GM19240 (cell line): ENCODE measurements around the gene GINM1.

Experiments
- DNase-seq: peaks from one replicate; pipeline ENCODE4 v3.0.0; 2011; ENCODE audit warnings: low spot score; ENCODE audit not compliant: insufficient read length

Gene GINM1

DNA sequence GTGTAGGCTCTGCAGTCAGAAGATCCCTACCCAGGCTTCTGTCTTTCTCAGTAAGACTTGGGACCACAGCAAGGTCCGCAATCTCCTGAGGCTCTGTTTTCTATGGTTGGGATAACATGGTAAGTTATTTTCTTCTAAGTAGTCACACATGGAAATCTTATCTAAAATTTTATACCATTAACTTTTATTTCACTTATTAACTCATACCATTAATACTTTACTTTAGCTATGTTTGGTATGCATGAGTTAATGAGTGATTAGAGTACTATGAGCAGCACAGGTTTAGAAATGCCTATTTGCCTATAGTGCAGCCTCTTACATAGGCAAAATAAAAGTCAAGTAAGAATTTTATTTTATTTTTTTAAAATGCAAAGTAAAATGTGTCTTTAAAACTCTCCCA lies 27.2 kb downstream of the GINM1 start:
- no peak for DNase-seq

DNA sequence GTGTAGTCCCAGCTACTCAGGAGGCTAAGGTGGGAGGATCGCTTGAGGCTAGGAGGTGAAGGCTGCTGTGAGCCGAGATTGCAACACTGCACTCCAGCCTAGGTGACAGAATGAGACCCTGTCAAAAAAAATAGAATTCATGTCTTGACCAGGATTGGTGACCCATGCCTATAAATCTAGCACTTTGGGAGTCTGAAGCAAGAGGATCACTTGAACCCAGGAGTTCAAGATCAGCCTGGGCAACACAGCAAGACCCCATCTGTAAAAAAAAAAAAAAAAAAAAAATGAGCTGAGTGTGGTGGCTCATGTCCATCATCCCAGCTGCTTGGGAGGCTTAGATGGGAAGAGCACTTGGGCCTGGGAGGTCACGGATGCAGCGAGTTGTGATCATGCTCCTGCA lies 34.3 kb downstream of the GINM1 start:
- DNase-seq, result no peak

DNA sequence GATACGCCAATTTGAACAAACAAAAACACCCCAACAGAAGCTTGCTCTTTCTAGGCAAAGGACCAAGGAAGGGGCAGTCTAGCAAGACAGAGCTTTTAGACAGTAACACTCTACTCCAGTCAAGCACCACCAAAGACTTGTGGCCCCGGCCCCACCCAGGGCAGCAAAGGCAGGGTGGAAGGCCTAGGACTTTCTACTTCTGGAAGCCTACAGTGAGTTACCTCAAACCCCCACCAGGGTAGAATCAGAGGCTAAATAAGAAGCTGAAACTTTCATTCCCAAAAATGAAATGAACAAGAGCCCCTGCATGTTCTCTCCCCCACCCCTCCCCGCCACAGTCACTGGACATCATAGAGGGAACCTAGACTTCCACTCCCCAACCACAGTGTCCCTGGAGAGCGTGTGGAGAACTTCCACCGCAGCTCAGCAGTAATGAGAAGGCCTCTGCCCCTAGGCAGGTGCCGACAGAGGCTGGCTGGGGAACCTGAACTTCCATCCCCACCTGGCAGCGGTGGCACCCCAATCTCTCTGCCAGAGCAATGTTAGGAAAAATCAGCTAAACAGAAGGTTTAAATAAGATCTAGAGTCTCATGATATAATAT lies 42.3 kb downstream of the GINM1 start:
- DNase-seq, result no peak

DNA sequence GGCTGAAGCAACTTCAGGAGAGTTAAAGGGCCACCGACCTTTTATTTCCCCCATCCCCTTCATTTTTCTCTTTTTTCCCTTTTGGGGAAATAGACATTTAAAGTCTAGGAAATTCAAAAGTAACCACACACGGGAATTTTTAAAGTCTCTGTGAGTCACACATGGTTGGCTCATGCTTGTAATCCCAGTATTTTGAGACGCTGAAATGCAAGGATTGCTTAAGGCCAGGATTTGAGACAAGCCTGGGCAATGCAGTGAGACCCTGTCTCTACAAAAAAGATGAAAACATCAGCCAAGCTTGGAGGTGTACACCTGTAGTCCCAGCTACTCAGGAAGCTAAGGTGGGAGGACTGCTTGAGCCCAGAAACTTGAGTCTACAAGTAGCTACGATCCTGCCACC lies 48.2 kb downstream of the GINM1 start:
- no peak for DNase-seq

DNA sequence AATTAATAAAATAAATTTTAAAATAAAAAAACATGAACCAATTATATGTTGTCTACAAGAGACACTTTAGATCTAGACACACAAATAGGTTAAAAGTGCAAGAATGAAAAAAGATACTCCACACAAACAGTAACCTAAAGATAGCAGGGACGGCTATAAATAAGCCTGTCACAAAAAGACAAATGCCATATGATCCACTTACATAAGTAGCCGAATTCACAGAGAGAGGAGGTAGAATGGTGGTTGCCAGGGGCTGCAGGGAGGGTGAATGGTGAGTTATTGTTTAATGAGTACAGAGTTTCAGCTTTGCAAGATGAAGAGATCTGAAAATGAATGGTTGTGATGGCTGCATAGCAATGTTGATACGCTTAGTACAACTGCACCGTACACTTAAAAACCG lies 49.6 kb downstream of the GINM1 start:
- DNase-seq, result no peak

DNA sequence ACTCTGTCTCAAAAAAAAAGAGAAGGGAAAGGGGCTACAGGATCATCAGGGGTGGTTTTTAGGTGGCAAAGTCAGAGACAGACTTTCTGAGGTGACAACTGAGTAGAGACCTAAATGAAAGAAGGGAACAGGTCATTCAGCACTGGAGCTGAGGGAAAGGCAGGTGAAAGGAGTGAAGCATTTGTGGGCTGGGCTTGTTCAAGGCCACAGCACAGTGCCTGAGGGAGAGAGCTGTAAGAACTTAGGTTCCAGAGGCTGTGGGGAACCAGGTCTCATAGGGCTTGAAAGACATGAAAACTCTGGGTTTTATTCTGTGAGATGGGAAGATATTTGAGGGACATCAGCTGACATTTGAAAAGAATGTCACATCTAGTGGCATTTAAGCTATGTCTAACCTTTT lies 61.5 kb downstream of the GINM1 start:
- DNase-seq, result no peak

DNA sequence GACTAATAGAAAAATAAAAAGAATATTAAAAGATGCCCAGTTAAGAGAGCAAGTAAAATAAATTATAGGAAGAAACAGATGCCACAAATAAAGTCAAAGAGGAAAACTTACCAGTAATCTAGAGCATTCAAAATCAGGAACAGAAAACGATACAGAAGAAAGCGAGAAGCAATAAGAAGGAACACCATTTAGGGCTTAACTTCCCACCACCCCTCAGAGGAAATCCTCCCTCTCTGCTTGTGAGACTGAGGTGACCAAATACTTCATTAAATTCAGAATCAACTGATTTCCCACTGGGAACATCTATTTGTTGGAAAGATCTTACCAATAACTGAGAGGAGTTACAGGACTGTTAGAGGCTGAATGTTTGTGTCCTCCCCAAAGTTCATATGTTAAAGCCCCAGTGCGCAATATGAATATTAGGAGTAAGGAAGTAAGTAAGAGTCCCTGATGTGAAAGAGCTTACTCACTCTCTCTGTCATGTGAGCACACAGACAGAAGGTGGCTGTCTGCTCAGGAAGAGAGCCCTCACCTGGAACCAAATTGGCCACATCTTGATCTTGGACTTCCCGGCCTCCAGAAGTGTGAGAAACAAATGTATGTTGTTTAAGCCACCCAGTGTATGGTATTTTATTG lies 62.8 kb downstream of the GINM1 start:
- DNase-seq, result no peak

DNA sequence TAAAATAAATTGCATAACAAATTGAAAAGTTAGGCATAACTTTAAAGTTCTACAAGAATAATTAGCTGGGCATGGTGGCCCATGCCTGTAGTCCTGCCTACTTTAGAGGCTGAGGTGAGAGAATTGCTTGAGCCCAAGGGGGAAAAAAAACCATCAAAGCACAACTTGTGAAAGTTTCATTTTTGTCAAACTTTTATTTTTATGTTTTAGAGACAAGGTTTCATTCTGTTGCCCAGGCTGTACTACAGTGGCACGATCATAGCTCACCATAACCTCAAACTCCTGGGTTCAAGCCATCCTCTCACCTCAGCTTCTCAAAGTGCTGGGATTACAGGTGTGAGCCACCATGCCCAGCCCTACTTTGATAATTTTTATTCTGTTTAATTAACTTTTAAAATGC lies 68.1 kb downstream of the GINM1 start:
- no peak for DNase-seq

DNA sequence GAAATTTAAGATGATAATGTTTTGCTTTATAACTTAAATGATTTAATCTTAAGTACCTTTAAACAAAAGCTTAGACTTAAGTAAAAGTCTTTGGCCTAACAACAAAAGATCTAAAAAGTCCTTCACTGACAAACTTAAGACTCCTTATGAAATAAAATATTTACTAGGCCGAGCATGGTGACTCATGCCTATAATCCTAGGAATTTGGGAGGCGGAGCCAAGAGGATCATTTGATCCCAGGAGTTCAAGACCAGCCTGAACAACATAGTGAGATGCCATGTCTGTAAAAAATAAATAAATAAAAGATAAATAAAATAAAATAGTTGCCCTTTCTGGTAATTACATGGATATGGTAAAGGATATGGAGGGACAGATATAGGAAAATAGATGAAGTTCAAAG lies 69.9 kb downstream of the GINM1 start:
- DNase-seq, result no peak
